Natural killer cell (primary cell): ENCODE results near the gene ARID4B. TPM values are rescaled to one million over a fixed set of nuclear protein-coding genes. Genes with fewer than 3 reads are reported as not detected.

Experiments
- ATAC-seq, 3 donors: fragments of 150-1000 bp in 2 of 3; fragments of 200-7000 bp in 1 of 3; cut with Tn5 transposase; 1 replicate in 1 of 3; 2 replicates in 2 of 3; pipeline ENCODE4 v1.10.0; 2021; ENCODE audit warnings: mild to moderate bottlenecking in 2 of 3, moderate library complexity in 2 of 3
- DNase-seq, 2 donors: peaks; one replicate each; pipeline versions ENCODE4 v3.0.0 to v3.0.0-alpha.2; 2013 to 2021; ENCODE audit warnings: mixed read lengths in 1 of 2
- H3K27ac ChIP-seq: one replicate; pipeline ENCODE4 v1.5.1; 2013; ENCODE audit warnings: mild to moderate bottlenecking, low read length
- H3K27me3 ChIP-seq: one replicate; pipeline ENCODE4 v1.6.1; 2013; ENCODE audit warnings: low read length; ENCODE audit not compliant: control insufficient read depth, insufficient read depth
- H3K36me3 ChIP-seq: one replicate; pipeline ENCODE4 v1.6.1; 2013; ENCODE audit warnings: low read length; ENCODE audit not compliant: control insufficient read depth, insufficient read depth
- H3K4me1 ChIP-seq: one replicate; pipeline ENCODE4 v1.6.1; 2013; ENCODE audit warnings: low read length; ENCODE audit not compliant: control insufficient read depth, insufficient read depth
- H3K4me3 ChIP-seq: one replicate; pipeline ENCODE4 v1.5.1; 2013; ENCODE audit warnings: low read length
- H3K9me3 ChIP-seq: one replicate; pipeline ENCODE4 v1.6.1; 2013; ENCODE audit warnings: low read length; ENCODE audit not compliant: control insufficient read depth, insufficient read depth
- H3K27ac Mint-ChIP-seq, 2 donors: one replicate each; pipeline ENCODE4 v1.8.0; 2022; ENCODE audit warnings: mild to moderate bottlenecking in 2 of 2, mixed read lengths in 2 of 2, moderate library complexity in 1 of 2
- H3K27me3 Mint-ChIP-seq, 2 donors: one replicate each; pipeline ENCODE4 v1.8.0; 2022; ENCODE audit warnings: low read depth in 2 of 2, mixed read lengths in 2 of 2
- H3K36me3 Mint-ChIP-seq: one replicate; pipeline ENCODE4 v1.8.0; 2022; ENCODE audit warnings: mixed read lengths
- H3K4me1 Mint-ChIP-seq, 2 donors: one replicate each; pipeline ENCODE4 v1.8.0; 2022; ENCODE audit warnings: mixed read lengths in 2 of 2
- H3K4me3 Mint-ChIP-seq: one replicate; pipeline ENCODE4 v1.8.0; 2022; ENCODE audit warnings: mild to moderate bottlenecking, moderate library complexity, mixed read lengths
- H3K9me3 Mint-ChIP-seq, 2 donors: one replicate each; pipeline ENCODE4 v1.8.0; 2022; ENCODE audit warnings: mixed read lengths in 2 of 2
- CTCF ChIP-seq: fragments of 200-600 bp; IDR thresholded peaks from one replicate; pipeline ENCODE4 v1.8.0; 2022; ENCODE audit warnings: antibody characterized with exemption
- WGBS: methylation state at CpG from one replicate; pipeline ENCODE4 v1.1.7; 2013; ENCODE audit warnings: missing lambda C conversion rate; ENCODE audit not compliant: insufficient coverage; 5-methylcytosine and 5-hydroxymethylcytosine counted together
- intact Hi-C: fragments of 100-400 bp; cut with micrococcal nuclease; formaldehyde crosslinking; loops from one replicate; pipeline ENCODE4 v1.14.2; 2022
- total RNA-seq, 4 donors: library from RNA; stranded (reverse); fragments of 120-200 nt in 1 of 4; gene quantifications; one replicate each; pipeline versions ENCODE4 v1.2.3 to v1.2.4, GENCODE V29; 2013 to 2022

ARID4B gene
- total RNA-seq, 3 donors from 2014 or later (not counting 1 experiment from before 2014, with no cell fraction given): 161 to 189 (median 178) TPM

DNA sequence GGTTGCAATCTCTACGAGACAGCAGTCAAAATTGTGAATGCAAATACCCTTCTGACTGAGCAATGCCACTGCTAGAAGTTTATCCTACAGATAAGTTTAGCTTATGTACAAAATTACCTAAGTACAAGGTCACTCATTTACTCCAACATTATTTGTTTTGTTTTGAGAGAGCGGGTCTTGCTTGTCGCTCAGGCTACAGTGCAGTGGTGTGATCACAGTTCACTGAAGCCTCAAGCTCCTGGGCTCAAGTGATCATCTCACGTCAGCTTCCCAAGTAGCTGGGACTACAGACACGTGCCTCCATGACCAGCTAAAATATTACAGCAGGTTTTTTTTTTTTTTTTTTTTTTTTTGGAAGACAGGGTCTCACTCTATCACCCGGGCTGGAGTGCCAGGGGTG, 182.3 kb downstream of the ARID4B start:
- Histone ChIP-seq H3K9me3 (no peaks in the 10 kb centered on the region), H3K4me1 (no peaks in the 10 kb centered on the region), H3K27me3 (no peaks in the 10 kb centered on the region), H3K27ac (no peak overlapping the region), H3K36me3 (peaks cover 71% of the 10 kb centered on the region), H3K4me3 (no peak overlapping the region)
- TF ChIP-seq CTCF: no peak
- no peaks in the 10 kb centered on the region for H3K36me3 Mint-ChIP-seq
- no peak overlapping the region for H3K27ac Mint-ChIP-seq
- no peaks in the 10 kb centered on the region for H3K27me3 Mint-ChIP-seq
- no peak overlapping the region for H3K4me3 Mint-ChIP-seq
- intact Hi-C loops: no loop called here
- WGBS: 94% methylated on average over 6 of the region's 6 CpGs
- no peaks in the 10 kb centered on the region for H3K9me3 Mint-ChIP-seq
- ATAC-seq (no peak), DNase-seq (no peak)
- H3K4me1 Mint-ChIP-seq: peaks cover 7 to 8% of the 10 kb centered on the region in 2 donors

GRCh38 chr1:235142991-235143390, 185.0 kb downstream of the ARID4B start:
- intact Hi-C loops: no loop called here
- no peak for DNase-seq
- peaks cover 6 to 8% of the 10 kb centered on the region in 2 donors for H3K4me1 Mint-ChIP-seq
- no peaks in the 10 kb centered on the region for H3K27me3 Mint-ChIP-seq
- no peaks in the 10 kb centered on the region for H3K9me3 ChIP-seq
- H3K9me3 Mint-ChIP-seq: no peaks in the 10 kb centered on the region
- no peaks in the 10 kb centered on the region for H3K4me1 ChIP-seq
- 99% methylated on average over 4 of the region's 4 CpGs for WGBS
- no peak overlapping the region for H3K27ac ChIP-seq
- peaks cover 71% of the 10 kb centered on the region for H3K36me3 ChIP-seq
- ATAC-seq: no peak
- no peaks in the 10 kb centered on the region for H3K27me3 ChIP-seq
- no peak overlapping the region for H3K4me3 ChIP-seq
- no peak overlapping the region for H3K4me3 Mint-ChIP-seq
- TF ChIP-seq CTCF: no peak
- no peak overlapping the region for H3K27ac Mint-ChIP-seq
- H3K36me3 Mint-ChIP-seq: peaks cover under 1% of the 10 kb centered on the region

- Histone ChIP-seq H3K4me1 (no peaks in the 10 kb centered on the region), H3K36me3 (peaks cover 71% of the 10 kb centered on the region), H3K9me3 (no peaks in the 10 kb centered on the region), H3K27ac (no peak overlapping the region), H3K4me3 (no peak overlapping the region), H3K27me3 (no peaks in the 10 kb centered on the region)
- DNase-seq: no peak
- 94% methylated on average over 4 of the region's 5 CpGs for WGBS
- Mint-ChIP-seq H3K9me3 (no peaks in the 10 kb centered on the region), H3K4me3 (no peak overlapping the region), H3K27ac (no peak overlapping the region), H3K36me3 (peaks cover 22% of the 10 kb centered on the region), H3K4me1 (peaks cover 6 to 8% of the 10 kb centered on the region in 2 donors), H3K27me3 (no peaks in the 10 kb centered on the region)
- ATAC-seq: no peak
- intact Hi-C loops: no loop called here
- no peak for TF ChIP-seq CTCF
Observed at GRCh38 chr1:235139315-235139714, 188.7 kb downstream of the ARID4B start.

GRCh38 chr1:235138821-235139220, 189.2 kb downstream of the ARID4B start:
- H3K4me3 ChIP-seq: no peak overlapping the region
- H3K4me1 ChIP-seq: no peaks in the 10 kb centered on the region
- Mint-ChIP-seq H3K4me1 (peaks cover 6 to 8% of the 10 kb centered on the region in 2 donors), H3K27ac (peak overlapping the region; percentile 49 to 67), H3K4me3 (no peak overlapping the region), H3K36me3 (peaks cover 22% of the 10 kb centered on the region), H3K27me3 (no peaks in the 10 kb centered on the region), H3K9me3 (no peaks in the 10 kb centered on the region)
- DNase-seq (no peak), ATAC-seq (no peak)
- TF ChIP-seq CTCF: no peak
- intact Hi-C loops: no loop called here
- peaks cover 71% of the 10 kb centered on the region for H3K36me3 ChIP-seq
- H3K27me3 ChIP-seq: no peaks in the 10 kb centered on the region
- 84% methylated on average over 2 of the region's 2 CpGs for WGBS
- no peak overlapping the region for H3K27ac ChIP-seq
- no peaks in the 10 kb centered on the region for H3K9me3 ChIP-seq
